ENCODE results near the gene COL18A1. TPM values are rescaled to one million over a fixed set of nuclear protein-coding genes. Genes with fewer than 3 reads are reported as not detected.
A peak's percentile ranks its signal among the peaks of the same experiment; 100 is the strongest.

COL18A1 gene
- total RNA-seq, 1 donor from 2014 or later, result 52.6 TPM

DNA sequence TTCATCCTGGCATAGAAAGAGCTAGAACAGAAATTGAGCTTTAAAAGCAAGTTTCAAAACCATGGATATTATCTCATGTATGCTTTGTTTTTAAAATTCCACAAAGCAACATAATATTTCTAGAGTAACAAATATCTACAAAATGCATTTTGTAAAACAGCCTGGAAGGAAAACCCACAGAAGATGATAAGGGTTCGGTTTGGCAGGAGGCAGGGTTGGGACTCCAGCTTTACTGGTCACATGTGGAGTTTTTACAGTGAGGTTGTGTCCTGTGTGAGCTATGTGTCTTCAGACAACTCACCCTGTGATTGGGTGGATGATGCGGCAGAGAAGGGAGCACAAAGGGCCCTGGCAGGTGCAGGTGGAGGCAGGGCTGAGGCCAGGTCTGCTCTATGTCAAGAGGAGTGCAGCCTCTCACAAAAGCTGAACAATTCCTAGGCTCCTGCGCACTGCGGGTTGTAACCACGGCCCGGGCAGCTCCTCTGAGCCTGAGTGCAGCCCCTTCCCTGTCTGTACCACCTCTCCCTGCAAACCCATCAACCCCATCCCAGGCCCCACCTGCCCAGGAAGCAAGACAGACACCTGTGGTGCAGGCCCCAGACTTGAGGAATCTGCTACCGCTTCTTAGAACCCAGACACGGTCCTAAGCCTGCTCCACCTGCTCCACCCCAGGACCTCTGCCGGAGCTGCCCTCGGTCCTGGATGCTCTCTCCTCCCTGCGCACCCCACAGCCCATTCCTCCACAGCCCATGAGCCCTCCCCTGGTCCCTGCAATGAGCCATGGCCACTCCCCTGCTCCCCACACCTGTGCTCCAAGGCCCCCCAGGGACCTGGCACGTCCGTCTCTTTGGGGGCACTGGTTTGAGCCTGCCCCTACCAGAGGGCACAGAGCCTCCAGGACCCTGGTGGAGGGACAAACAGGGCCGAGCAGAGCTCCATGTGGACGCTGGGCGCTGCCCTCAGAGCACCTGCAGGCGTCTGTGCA, 2.8 kb upstream of the COL18A1 start:
- Histone ChIP-seq H2AFZ (replicated peaks) (no peak overlapping the region), H3K79me2 (ENCODE audit: low read depth) (peaks cover 22% of the 10 kb centered on the region), H3K9me3 (ENCODE audit: low read depth) (peaks cover 3% of the 10 kb centered on the region), H3K4me3 (no peak overlapping the region), H3K9ac (no peak overlapping the region), H3K4me2 (no peak overlapping the region), H3K27ac (no peak overlapping the region), H3K36me3 (no peaks in the 10 kb centered on the region), H3K4me1 (peaks cover 13% of the 10 kb centered on the region), H3F3A (ENCODE audit: low read depth) (peaks cover 27% of the 10 kb centered on the region), H3K27me3 (peaks cover 25% of the 10 kb centered on the region), H4K20me1 (ENCODE audit: low read depth) (peaks cover 8% of the 10 kb centered on the region)
- Mint-ChIP-seq H3K27me3 (ENCODE audit: insufficient read depth, low read depth) (peaks cover 25% of the 10 kb centered on the region), H3K4me3 (no peak overlapping the region), H3K9me3 (peaks cover 16% of the 10 kb centered on the region), H3K27ac (no peak overlapping the region), H3K36me3 (no peaks in the 10 kb centered on the region), H3K4me1 (peaks cover 21% of the 10 kb centered on the region)
- no peak for TF ChIP-seq EZH2 (IDR thresholded peaks at IDR 0.05)
- TF ChIP-seq EZH2phosphoT487 (IDR thresholded peaks at IDR 0.05), result no peak
- TF ChIP-seq, protein P1, sequence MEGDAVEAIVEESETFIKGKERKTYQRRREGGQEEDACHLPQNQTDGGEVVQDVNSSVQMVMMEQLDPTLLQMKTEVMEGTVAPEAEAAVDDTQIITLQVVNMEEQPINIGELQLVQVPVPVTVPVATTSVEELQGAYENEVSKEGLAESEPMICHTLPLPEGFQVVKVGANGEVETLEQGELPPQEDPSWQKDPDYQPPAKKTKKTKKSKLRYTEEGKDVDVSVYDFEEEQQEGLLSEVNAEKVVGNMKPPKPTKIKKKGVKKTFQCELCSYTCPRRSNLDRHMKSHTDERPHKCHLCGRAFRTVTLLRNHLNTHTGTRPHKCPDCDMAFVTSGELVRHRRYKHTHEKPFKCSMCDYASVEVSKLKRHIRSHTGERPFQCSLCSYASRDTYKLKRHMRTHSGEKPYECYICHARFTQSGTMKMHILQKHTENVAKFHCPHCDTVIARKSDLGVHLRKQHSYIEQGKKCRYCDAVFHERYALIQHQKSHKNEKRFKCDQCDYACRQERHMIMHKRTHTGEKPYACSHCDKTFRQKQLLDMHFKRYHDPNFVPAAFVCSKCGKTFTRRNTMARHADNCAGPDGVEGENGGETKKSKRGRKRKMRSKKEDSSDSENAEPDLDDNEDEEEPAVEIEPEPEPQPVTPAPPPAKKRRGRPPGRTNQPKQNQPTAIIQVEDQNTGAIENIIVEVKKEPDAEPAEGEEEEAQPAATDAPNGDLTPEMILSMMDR (IDR thresholded peaks at IDR 0.05), result no peak
- DNase-seq (ENCODE audit: low spot score), result no peak

DNA sequence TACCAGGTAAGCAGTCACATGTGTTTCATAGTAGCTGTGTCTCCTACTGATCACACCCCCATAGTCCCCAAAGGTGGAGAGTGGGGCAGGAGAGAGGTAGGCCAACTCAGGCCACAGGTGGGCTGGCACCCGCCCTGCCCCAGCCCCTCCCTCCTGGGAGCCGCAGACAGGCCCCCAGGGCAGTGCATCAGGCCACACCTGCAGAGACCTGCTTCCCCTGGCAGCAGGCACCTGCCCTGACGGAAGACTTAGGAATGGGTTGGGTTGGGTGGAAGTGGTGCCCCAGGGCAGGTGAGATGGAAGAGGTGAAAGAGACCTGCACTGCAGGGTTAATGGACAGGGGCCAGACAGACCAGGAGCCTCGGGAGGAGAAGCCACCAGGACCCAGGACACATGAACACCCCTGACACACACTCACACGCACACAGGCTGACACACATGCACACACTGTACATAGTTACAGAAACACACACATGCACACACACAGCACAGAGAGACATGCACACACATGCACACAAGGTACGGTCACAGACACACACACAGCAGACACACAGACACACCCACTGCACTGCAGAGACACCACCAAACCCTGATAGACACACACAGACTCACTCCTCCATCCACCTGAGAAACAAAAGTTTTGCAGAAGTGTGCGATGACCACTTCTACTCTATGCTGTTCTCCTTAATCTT, 1.7 kb upstream of the COL18A1 start:
- peak overlapping the region; percentile 91 for H3K4me3 Mint-ChIP-seq
- peaks cover 23% of the 10 kb centered on the region for H3K4me1 ChIP-seq
- DNase-seq (ENCODE audit: low spot score), result no peak
- H3K9me3 ChIP-seq (ENCODE audit: low read depth), result peaks cover 3% of the 10 kb centered on the region
- H4K20me1 ChIP-seq (ENCODE audit: low read depth), result peaks cover 18% of the 10 kb centered on the region
- H3K4me2 ChIP-seq, result peak overlapping the region; percentile 95
- H3K27ac ChIP-seq, result no peak overlapping the region
- TF ChIP-seq EZH2phosphoT487 (IDR thresholded peaks at IDR 0.05) (no peak), EZH2 (IDR thresholded peaks at IDR 0.05) (no peak)
- TF ChIP-seq, protein P1 (IDR thresholded peaks at IDR 0.05), result no peak
- H3K4me3 ChIP-seq, result no peak overlapping the region
- H3K9ac ChIP-seq, result no peak overlapping the region
- H3K79me2 ChIP-seq (ENCODE audit: low read depth), result peaks cover 33% of the 10 kb centered on the region
- H3F3A ChIP-seq (ENCODE audit: low read depth), result peaks cover 33% of the 10 kb centered on the region
- no peaks in the 10 kb centered on the region for H3K36me3 ChIP-seq
- H3K27me3 ChIP-seq, result peaks cover 25% of the 10 kb centered on the region
- peaks cover 26% of the 10 kb centered on the region for H3K27me3 Mint-ChIP-seq (ENCODE audit: insufficient read depth, low read depth)
- H3K4me1 Mint-ChIP-seq, result peaks cover 32% of the 10 kb centered on the region
- H3K27ac Mint-ChIP-seq, result no peak overlapping the region
- peaks cover 16% of the 10 kb centered on the region for H3K9me3 Mint-ChIP-seq
- H2AFZ ChIP-seq (replicated peaks), result no peak overlapping the region
- no peaks in the 10 kb centered on the region for H3K36me3 Mint-ChIP-seq

DNA sequence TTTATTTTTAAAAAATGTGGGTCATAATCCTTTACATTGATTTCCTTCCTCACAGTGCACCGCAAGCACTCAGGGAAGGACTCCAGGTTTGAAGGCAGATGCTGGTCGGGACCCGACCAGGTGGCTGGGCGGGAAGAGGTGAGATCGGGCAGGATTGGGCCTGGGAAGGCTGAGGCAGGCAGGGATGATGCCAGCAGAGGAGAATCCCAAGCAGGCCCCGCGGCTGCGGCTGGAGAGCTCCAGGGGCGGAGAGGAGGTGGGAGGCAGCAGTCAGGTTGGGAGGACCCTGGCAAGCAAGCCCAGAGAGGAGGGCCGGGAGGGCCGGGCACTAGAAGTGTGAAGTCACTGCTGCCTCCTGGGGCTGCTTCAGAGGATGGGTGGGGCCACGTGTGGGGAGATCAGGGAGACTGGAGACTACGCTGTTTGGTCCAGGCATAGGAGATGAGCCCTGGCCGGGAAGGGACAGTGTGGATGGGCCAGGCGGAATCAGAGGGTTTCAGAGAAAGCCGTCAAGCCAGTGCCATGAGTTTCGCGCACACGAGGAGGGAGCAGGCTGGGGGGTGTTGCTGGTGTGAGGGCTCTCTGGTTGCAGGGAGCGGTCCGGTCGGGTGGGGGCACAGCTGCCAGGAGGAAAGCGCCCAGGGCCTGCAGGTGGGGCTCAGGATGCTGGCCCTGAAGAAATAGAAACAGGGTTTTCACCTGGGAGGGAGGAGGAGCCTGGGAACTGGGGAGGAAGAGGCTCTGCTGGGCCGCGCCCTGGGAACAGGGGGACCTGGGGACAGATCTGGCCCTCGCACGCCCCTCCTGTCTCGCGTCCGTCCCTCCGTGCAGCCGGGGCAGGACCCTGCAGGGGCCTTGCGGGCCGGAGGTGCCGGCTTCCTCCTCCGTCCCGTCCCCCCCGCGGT, 888 bp upstream of the COL18A1 start:
- Histone ChIP-seq H3K9me3 (ENCODE audit: low read depth) (peaks cover 3% of the 10 kb centered on the region), H2AFZ (replicated peaks) (peak overlapping the region; percentile 96), H3K27me3 (peaks cover 25% of the 10 kb centered on the region), H4K20me1 (ENCODE audit: low read depth) (peaks cover 26% of the 10 kb centered on the region), H3K4me1 (peaks cover 29% of the 10 kb centered on the region), H3F3A (ENCODE audit: low read depth) (peaks cover 33% of the 10 kb centered on the region), H3K4me2 (peak overlapping the region; percentile 95), H3K9ac (no peak overlapping the region), H3K79me2 (ENCODE audit: low read depth) (peaks cover 41% of the 10 kb centered on the region), H3K36me3 (no peaks in the 10 kb centered on the region), H3K27ac (no peak overlapping the region), H3K4me3 (peak overlapping the region; percentile 70)
- H3K27ac Mint-ChIP-seq, result peak overlapping the region; percentile 65
- H3K4me3 Mint-ChIP-seq, result peak overlapping the region; percentile 91
- peak; percentile 52 for DNase-seq (ENCODE audit: low spot score)
- no peaks in the 10 kb centered on the region for H3K36me3 Mint-ChIP-seq
- H3K9me3 Mint-ChIP-seq, result peaks cover 16% of the 10 kb centered on the region
- H3K27me3 Mint-ChIP-seq (ENCODE audit: insufficient read depth, low read depth), result peaks cover 26% of the 10 kb centered on the region
- no peak for TF ChIP-seq EZH2phosphoT487 (IDR thresholded peaks at IDR 0.05)
- TF ChIP-seq, protein P1 (IDR thresholded peaks at IDR 0.05), result no peak
- TF ChIP-seq EZH2 (IDR thresholded peaks at IDR 0.05), result peak; percentile 30
- H3K4me1 Mint-ChIP-seq, result peaks cover 36% of the 10 kb centered on the region
